ENCODE measurements around the gene UFM1.
"Not testable (repeated sequence)": the region's sequence is repeated elsewhere in the genome, so short reads cannot be mapped to it uniquely, and the experiment has no call there.

UFM1 gene

GRCh38 chr13:38349390-38350113 lies at the start of gene UFM1:
TSS of gene UFM1 (plus strand) at chr13:38349851. CDS start at chr13:38349920, 69 bp downstream.
- peak; percentile 95 for DNase-seq (ENCODE audit: low read depth)

GRCh38 chr13:38301236-38301635 lies 48.4 kb upstream of the UFM1 start:
- no peak for DNase-seq (ENCODE audit: low read depth)

- DNase-seq (ENCODE audit: low read depth), result no peak
These were observed 45.8 kb upstream of the UFM1 start for GRCh38 chr13:38303816-38304320.

- peak; percentile 14 for DNase-seq (ENCODE audit: low read depth)
These were observed 40.9 kb upstream of the UFM1 start for GRCh38 chr13:38308736-38309135.

- no peak for DNase-seq (ENCODE audit: low read depth)
These were observed 40.3 kb upstream of the UFM1 start for GRCh38 chr13:38309397-38309796.

- DNase-seq (ENCODE audit: low read depth), result not testable (repeated sequence)
These were observed 38.5 kb upstream of the UFM1 start for GRCh38 chr13:38311175-38311574.

GRCh38 chr13:38316129-38316528 lies 33.5 kb upstream of the UFM1 start:
- DNase-seq (ENCODE audit: low read depth), result no peak

- DNase-seq (ENCODE audit: low read depth), result no peak
These were observed 28.0 kb upstream of the UFM1 start for GRCh38 chr13:38321654-38322053.

- DNase-seq (ENCODE audit: low read depth), result no peak
These were observed 24.2 kb upstream of the UFM1 start for GRCh38 chr13:38325426-38325825.

GRCh38 chr13:38328699-38329098 lies 21.0 kb upstream of the UFM1 start:
- DNase-seq (ENCODE audit: low read depth), result no peak

- DNase-seq (ENCODE audit: low read depth), result no peak
These were observed 14.8 kb upstream of the UFM1 start for GRCh38 chr13:38334845-38335244.

- no peak for DNase-seq (ENCODE audit: low read depth)
These were observed 11.6 kb upstream of the UFM1 start for GRCh38 chr13:38338089-38338488.

GRCh38 chr13:38340624-38341023 lies 9.0 kb upstream of the UFM1 start:
- DNase-seq (ENCODE audit: low read depth), result no peak

- no peak for DNase-seq (ENCODE audit: low read depth)
These were observed 8.4 kb upstream of the UFM1 start for GRCh38 chr13:38341149-38341692.

- DNase-seq (ENCODE audit: low read depth), result no peak
These were observed 2.9 kb upstream of the UFM1 start for GRCh38 chr13:38346764-38347163.

- DNase-seq (ENCODE audit: low read depth), result peak; percentile 28
These were observed 726 bp upstream of the UFM1 start for GRCh38 chr13:38348861-38349389.

GRCh38 chr13:38350114-38350617 lies 515 bp downstream of the UFM1 start:
- peak; percentile 60 for DNase-seq (ENCODE audit: low read depth)

GRCh38 chr13:38355595-38356119 lies 6.0 kb downstream of the UFM1 start:
- DNase-seq (ENCODE audit: low read depth), result no peak

GRCh38 chr13:38358684-38359083 lies 9.0 kb downstream of the UFM1 start:
- no peak for DNase-seq (ENCODE audit: low read depth)

GRCh38 chr13:38361542-38362262 lies 12.1 kb downstream of the UFM1 start:
- DNase-seq (ENCODE audit: low read depth), result no peak

- no peak for DNase-seq (ENCODE audit: low read depth)
These were observed 13.6 kb downstream of the UFM1 start for GRCh38 chr13:38363219-38363618.

GRCh38 chr13:38363746-38364145 lies 14.1 kb downstream of the UFM1 start:
- not testable (repeated sequence) for DNase-seq (ENCODE audit: low read depth)

Data from EH (cell line).